ENCODE data around the gene PYGB. TPM values are rescaled to one million over a fixed set of nuclear protein-coding genes. Genes with fewer than 3 reads are reported as not detected.

Gene PYGB
- total and polyA plus RNA-seq, 2 donors (not counting 1 experiment from before 2014, with no cell fraction given): 22.5 to 30.6 TPM

- peaks cover 49% of the 10 kb centered on the region for H3K79me2 ChIP-seq (ENCODE audit: control insufficient read depth, insufficient read depth, low read length)
- H3K27me3 Mint-ChIP-seq: no peaks in the 10 kb centered on the region
- H3K36me3 ChIP-seq (replicated peaks in 1 of 2; ENCODE audit: control extremely low read depth in 1 of 2, control insufficient read depth in 1 of 2, extremely low read depth in 1 of 2, insufficient read depth in 2 of 2, low read length in 1 of 2): peaks cover 0 to 4% of the 10 kb centered on the region in 2 experiments
- ChIA-PET CTCF (no interaction called here), POLR2A (interaction anchor here (0.7 kb wide), 1 partner anchor 41 kb away, joined by 6 read pairs; no protein-coding TSS in a partner anchor)
- no peak overlapping the region for H3K4me3 ChIP-seq (ENCODE audit: control extremely low read depth in 1 of 5, extremely low read depth in 1 of 5, insufficient read depth in 1 of 5, low read depth in 2 of 5, low read length in 4 of 5)
- no peak overlapping the region for H3K27ac ChIP-seq (ENCODE audit: low read length in 2 of 2)
- H3K27ac Mint-ChIP-seq: no peak overlapping the region
- peaks cover 0 to 2% (median 0%) of the 10 kb centered on the region in 3 donors for H3K9me3 ChIP-seq (ENCODE audit: control extremely low read depth in 1 of 3, control insufficient read depth in 2 of 3, insufficient read depth in 1 of 3, low read length in 2 of 3)
- no peak overlapping the region for H3K4me2 ChIP-seq (replicated peaks; ENCODE audit: low read depth, low read length, poor library complexity, severe bottlenecking)
- DNase-seq (no peak), ATAC-seq (ENCODE audit: low read depth) (no peak)
- H4K20me1 ChIP-seq (ENCODE audit: control insufficient read depth, insufficient read depth, low read length, poor library complexity, severe bottlenecking): no peaks in the 10 kb centered on the region
- H3K4me3 Mint-ChIP-seq: no peak overlapping the region
- intact Hi-C loops (cut with micrococcal nuclease): no loop called here
- WGBS (ENCODE audit: insufficient coverage): 100% methylated on average over 2 of the region's 9 CpGs
- no peaks in the 10 kb centered on the region for H3K4me1 ChIP-seq (ENCODE audit: control insufficient read depth in 2 of 2, insufficient read depth in 2 of 2, low read length in 2 of 2)
- no peak overlapping the region for H3K9ac ChIP-seq (ENCODE audit: low read length)
- H2AFZ ChIP-seq (ENCODE audit: insufficient read depth, low read depth, low read length, poor library complexity, severe bottlenecking): no peak overlapping the region
- TF ChIP-seq CTCF (IDR thresholded peaks at IDR 0.05) (no peak), EZH2 (IDR thresholded peaks at IDR 0.05; ENCODE audit: borderline replicate concordance, insufficient read depth, low read depth, low read length, poor library complexity, severe bottlenecking) (no peak)
- H3K4me1 Mint-ChIP-seq: peaks cover 18% of the 10 kb centered on the region
- H3K9me3 Mint-ChIP-seq (ENCODE audit: insufficient read depth): no peaks in the 10 kb centered on the region
- H3K27me3 ChIP-seq (replicated peaks in 1 of 4; ENCODE audit: control extremely low read depth in 1 of 4, control insufficient read depth in 3 of 4, insufficient read depth in 4 of 4, low read length in 3 of 4): no peaks in the 10 kb centered on the region
Observed at GRCh38 chr20:25341716-25342680, 94.1 kb downstream of the PYGB start.

DNA sequence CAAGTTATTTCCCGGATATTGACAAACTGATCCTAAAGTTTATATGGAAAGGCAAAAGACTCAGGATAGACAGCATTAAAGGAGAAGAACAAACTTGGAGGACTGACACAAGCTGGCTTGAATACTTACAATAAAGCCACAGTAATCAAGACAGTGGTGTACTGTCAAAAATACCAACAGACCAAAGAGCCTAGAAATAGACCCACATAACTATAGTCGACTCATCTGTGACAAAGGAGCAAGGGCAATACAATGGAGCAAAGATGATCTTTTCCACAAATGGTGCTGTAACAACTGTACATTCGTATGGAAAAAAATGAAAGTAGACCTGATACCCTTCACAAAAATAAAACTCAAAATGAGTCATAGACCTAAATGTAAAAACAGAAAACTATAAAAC lies 96.7 kb downstream of the PYGB start:
- no peaks in the 10 kb centered on the region for H3K27me3 ChIP-seq (replicated peaks in 1 of 4; ENCODE audit: control extremely low read depth in 1 of 4, control insufficient read depth in 3 of 4, insufficient read depth in 4 of 4, low read length in 3 of 4)
- peaks cover 42% of the 10 kb centered on the region for H3K79me2 ChIP-seq (ENCODE audit: control insufficient read depth, insufficient read depth, low read length)
- H3K27ac Mint-ChIP-seq: no peak overlapping the region
- POLR2A ChIA-PET: no interaction called here
- H3K4me2 ChIP-seq (replicated peaks; ENCODE audit: low read depth, low read length, poor library complexity, severe bottlenecking): no peak overlapping the region
- H3K4me1 Mint-ChIP-seq: peaks cover 18% of the 10 kb centered on the region
- intact Hi-C loops (cut with micrococcal nuclease): no loop called here
- ATAC-seq (ENCODE audit: low read depth) (no peak), DNase-seq (no peak)
- whole genome bisulfite sequencing (ENCODE audit: insufficient coverage): no CpG with 5 or more reads among the region's 3 CpGs
- no peak overlapping the region for H3K9ac ChIP-seq (ENCODE audit: low read length)
- TF ChIP-seq CTCF (IDR thresholded peaks at IDR 0.05) (no peak), EZH2 (IDR thresholded peaks at IDR 0.05; ENCODE audit: borderline replicate concordance, insufficient read depth, low read depth, low read length, poor library complexity, severe bottlenecking) (no peak)
- H3K4me3 Mint-ChIP-seq: no peak overlapping the region
- H3K36me3 ChIP-seq (replicated peaks in 1 of 2; ENCODE audit: control extremely low read depth in 1 of 2, control insufficient read depth in 1 of 2, extremely low read depth in 1 of 2, insufficient read depth in 2 of 2, low read length in 1 of 2): no peaks in the 10 kb centered on the region
- no peak overlapping the region for H3K4me3 ChIP-seq (ENCODE audit: control extremely low read depth in 1 of 5, extremely low read depth in 1 of 5, insufficient read depth in 1 of 5, low read depth in 2 of 5, low read length in 4 of 5)
- no peak overlapping the region for H3K27ac ChIP-seq (ENCODE audit: low read length in 2 of 2)
- no peaks in the 10 kb centered on the region for H3K9me3 Mint-ChIP-seq (ENCODE audit: insufficient read depth)
- no peaks in the 10 kb centered on the region for H4K20me1 ChIP-seq (ENCODE audit: control insufficient read depth, insufficient read depth, low read length, poor library complexity, severe bottlenecking)
- H2AFZ ChIP-seq (ENCODE audit: insufficient read depth, low read depth, low read length, poor library complexity, severe bottlenecking): no peak overlapping the region
- no peaks in the 10 kb centered on the region for H3K27me3 Mint-ChIP-seq
- H3K4me1 ChIP-seq (ENCODE audit: control insufficient read depth in 2 of 2, insufficient read depth in 2 of 2, low read length in 2 of 2): no peaks in the 10 kb centered on the region
- no peaks in the 10 kb centered on the region for H3K9me3 ChIP-seq (ENCODE audit: control extremely low read depth in 1 of 3, control insufficient read depth in 2 of 3, insufficient read depth in 1 of 3, low read length in 2 of 3)
- CTCF ChIA-PET: interaction anchor here (1.4 kb wide), 1 partner anchor 54 kb away, joined by 3 read pairs; no protein-coding TSS in a partner anchor

Data from B cell (primary cell).